ENCODE measurements around the gene SUCLG1.

SUCLG1 gene

GRCh38 chr2:84459018-84459943 is at the start of gene SUCLG1:
Gene SUCLG1 (minus strand): TSS chr2:84459280. CDS start chr2:84459269, 11 bp downstream.
- DNase-seq = peak; percentile 82

DNA sequence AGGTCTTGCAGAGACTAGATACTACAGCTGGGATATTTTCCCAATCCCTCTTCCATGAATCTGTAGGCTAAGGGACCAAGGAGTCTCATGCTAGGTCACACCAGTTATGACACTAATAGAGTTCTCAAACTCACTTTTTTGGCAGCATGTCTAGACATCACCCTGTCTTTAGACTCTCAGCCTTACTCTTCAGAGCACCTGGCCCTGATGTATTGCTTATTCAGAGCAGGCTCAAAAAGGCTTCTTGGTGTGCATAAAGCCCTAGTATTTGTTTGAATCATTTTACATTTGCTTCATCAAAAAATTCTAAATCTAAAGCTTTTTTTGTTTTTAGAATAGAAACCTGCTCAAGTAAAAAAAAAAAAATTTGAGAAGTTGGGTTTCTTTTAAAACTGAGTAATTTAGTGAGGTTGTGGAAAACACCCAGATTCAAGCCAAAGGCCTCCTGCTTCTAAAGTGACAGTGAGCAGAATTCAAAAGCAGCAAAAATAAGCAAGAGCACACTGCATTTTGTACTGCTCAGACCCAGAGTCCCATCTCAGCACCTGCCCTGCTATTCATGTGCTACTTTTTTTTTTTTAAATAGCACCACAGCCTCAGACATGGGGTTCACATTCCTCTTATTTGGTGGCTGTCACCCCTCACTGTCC is 39.2 kb upstream of the SUCLG1 start:
- no peak for DNase-seq

- DNase-seq = no peak
These were observed 38.2 kb upstream of the SUCLG1 start for GRCh38 chr2:84497285-84497684.

DNA sequence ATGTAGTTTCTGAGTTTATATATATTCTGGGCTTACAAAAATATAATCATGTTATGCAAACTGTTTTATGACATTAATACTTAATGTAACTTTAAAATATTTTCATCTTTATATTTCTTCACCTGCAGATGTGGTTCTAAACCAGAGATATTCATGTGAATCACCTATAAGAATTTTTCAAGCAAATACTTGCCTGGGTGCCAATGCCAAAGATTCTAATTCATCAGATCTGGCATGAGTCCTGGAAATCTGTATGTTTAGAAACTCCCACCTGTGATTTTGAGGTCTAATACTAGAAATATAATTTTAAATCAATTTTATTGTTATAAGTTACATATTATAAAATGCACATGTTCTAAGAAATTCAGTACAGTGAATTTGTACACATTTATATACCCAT is 37.3 kb upstream of the SUCLG1 start:
- no peak for DNase-seq

GRCh38 chr2:84495539-84496146 is 36.6 kb upstream of the SUCLG1 start:
- DNase-seq = peak; percentile 72

GRCh38 chr2:84494070-84494469 is 35.0 kb upstream of the SUCLG1 start:
- DNase-seq = peak; percentile 58

DNA sequence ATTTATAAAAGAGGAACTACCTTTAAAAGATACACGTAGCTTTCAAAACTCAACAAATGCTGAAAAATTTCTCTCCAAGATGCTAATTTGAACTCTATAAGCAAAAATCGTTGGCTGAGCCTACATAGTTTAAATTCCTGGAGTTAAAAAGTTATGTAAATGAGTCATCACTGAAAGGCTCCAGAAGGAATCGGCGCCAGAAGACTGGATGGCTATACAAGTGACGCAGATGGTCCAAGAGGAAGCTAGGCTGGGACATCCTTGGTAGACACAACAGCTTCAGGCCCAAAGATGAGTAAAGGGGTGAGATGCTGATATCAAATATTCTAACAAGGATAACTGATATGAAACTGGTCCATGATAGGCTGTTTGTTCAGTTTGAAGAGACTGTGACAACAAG is 34.4 kb upstream of the SUCLG1 start:
- DNase-seq = peak; percentile 94

DNA sequence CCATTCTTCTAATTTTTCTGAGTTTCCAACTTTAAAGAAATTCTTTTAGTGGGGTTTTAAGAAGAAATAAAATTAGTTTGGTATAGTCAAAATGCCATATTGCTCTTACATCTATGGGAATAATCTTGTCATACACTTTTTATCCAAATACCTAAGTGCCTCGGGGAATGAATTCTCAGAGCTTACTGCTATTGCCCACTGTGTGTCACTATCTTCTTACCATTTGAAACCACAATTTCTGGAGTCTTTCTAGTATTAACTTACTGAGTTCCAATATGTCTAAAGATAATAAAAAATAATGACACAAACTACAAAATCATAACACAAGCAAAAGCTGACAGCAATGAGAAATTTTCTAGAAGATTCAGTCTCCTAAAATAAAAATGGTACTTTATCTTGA is 33.5 kb upstream of the SUCLG1 start:
- peak; percentile 21 for DNase-seq

DNA sequence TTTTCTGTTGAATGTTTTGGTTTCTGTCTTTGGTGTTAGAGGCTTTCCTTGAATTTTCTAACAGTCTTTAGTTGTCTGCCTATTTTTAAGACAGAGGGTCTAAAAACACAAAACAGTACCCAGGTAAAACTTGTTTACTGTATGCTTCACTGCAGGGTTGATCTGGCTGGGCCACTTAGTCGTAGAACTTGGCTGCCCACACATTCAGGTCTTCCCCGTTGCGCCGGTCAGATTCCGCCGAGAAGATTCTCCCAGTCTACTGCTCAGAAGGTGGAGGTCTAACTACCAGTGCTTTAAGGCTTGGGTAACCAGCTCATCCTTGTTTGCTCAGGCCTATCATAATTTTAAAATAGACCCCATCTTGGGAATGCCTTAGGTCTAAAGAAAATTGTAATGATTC is 32.7 kb upstream of the SUCLG1 start:
- DNase-seq = no peak

GRCh38 chr2:84491256-84491655 is 32.2 kb upstream of the SUCLG1 start:
- DNase-seq = no peak

GRCh38 chr2:84487298-84487996 is 28.4 kb upstream of the SUCLG1 start:
- peak; percentile 23 for DNase-seq

DNA sequence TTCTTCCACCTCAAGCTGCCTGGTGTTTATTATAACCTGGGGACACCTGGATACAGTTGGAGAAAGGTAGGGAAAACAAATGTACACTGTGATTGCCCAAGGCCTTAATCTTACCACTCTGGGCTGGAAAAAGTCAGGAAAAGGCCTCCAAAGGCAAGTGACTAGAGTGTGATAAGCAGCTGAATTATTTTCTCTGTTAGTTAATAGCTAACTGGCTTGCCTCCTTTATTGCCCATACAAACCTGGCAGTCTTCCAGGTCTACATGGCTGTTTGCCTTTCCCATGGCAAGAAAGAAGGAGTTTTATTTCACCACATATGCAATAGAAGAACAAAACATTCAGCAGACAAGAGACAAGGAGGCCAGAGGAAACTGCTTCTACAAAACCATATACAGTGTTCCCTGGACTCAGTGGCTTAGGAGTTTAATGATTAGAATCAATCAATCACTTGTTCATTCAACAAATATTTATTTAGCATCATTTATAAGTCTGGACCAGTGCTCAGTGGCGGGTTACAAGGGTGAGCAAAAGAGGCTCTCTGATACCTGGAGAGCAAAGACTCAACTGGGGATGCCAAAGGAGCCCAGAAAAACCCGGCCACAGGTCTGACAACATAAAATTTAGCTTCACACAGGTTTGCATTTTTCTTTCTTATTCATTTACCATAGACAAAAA is 27.5 kb upstream of the SUCLG1 start:
- DNase-seq = peak; percentile 57

- DNase-seq = no peak
These were observed 24.2 kb upstream of the SUCLG1 start for GRCh38 chr2:84483320-84483719.

DNA sequence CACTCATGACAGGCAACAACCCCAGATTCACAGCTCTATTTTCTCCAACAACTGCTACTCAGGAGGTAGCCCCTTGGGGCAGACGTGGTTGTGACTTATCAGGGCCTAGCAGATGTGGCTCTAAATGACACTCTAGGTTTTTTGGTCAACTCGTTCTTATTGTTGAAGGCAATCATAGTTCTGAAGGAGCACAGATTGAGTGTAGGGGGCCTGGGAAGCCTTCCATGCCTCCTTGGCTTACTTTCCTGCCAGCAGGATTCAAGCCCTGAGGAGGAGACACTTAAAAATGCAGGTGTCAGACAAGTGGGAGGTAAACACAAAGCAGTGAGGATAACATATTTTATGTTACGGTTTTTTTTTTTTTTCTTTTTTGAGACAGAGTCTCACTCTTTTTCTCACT is 23.5 kb upstream of the SUCLG1 start:
- DNase-seq = no peak

DNA sequence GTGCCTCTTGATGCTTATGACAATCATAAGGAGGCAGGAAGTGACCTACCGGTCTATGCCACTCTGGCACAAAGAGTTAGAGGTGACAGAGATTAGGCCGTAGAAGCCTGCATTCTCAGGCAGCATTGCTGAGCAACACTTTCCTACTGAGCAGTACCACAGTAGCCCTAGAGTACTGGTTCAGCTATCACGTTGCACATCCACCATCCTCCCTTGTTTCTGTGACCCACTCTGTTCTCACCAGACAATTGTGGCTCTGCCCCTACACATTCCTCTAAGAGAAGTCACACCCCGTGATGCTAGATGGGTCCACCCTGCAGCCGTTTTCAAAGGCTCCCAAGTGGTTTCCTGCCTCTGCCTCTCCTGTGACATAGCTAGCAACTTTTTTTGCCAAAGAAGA is 22.6 kb upstream of the SUCLG1 start:
- peak; percentile 62 for DNase-seq

GRCh38 chr2:84478867-84479266 is 19.8 kb upstream of the SUCLG1 start:
- no peak for DNase-seq

GRCh38 chr2:84477886-84478285 is 18.8 kb upstream of the SUCLG1 start:
- no peak for DNase-seq

DNA sequence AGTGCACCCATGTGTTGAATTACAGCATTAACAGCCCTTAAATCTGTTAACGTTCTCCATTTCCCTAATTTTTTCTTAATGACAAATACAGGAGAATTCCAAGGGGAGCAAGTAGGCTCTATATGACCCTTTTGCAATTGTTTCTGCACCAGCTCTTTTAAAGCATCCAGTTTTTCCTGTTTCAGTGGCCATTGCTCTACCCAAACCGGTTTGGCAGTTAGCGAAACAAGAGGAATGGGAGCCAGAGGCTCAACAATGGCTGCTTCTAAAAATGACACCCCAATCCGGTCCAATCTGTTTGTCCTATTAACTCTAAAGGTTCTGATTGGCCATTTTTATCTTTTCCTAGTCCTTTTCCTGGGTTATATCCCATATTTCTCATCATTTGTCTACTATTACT is 15.1 kb upstream of the SUCLG1 start:
- no peak for DNase-seq

- DNase-seq = no peak
These were observed 13.9 kb upstream of the SUCLG1 start for GRCh38 chr2:84472856-84473565.

- peak; percentile 26 for DNase-seq
These were observed 13.3 kb upstream of the SUCLG1 start for GRCh38 chr2:84472423-84472822.

DNA sequence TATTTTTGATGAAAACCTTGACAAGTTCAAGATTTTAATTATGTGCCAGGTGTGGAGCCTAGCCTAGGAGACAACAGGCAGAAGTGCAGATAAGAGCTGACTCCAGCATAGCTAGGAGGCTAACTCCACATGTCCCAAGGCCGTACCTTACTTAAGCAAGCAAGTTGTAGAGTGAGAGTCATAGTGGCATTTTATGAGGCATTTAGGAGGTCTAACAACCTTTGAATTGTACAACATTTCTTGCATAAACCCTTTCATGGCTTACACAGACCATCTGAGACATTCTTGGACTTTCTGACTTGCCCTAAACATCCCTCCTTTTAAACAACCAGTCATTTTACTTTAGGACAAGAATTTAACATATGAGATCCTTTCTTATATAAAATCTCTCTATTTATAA is 8.3 kb upstream of the SUCLG1 start:
- DNase-seq = no peak

GRCh38 chr2:84461310-84461709 is 2.2 kb upstream of the SUCLG1 start:
- no peak for DNase-seq
